Testis (tissue), 3 donors: ENCODE measurements around the gene CLSTN1. TPM values are rescaled to one million over a fixed set of nuclear protein-coding genes. Genes with fewer than 3 reads are reported as not detected.
A peak's percentile ranks its signal among the peaks of the same experiment; 100 is the strongest.
"Not testable (repeated sequence)": the region's sequence is repeated elsewhere in the genome, so short reads cannot be mapped to it uniquely, and the experiment has no call there.

Source experiments
- DNase-seq: peaks from one replicate; pipeline ENCODE4 v3.0.0-alpha.2; 2019
- H3K27ac ChIP-seq, 2 donors: fragments of 200-600 bp; sonication (generic); one replicate each; pipeline ENCODE4 v1.5.1; 2019
- H3K27me3 ChIP-seq: fragments of 200-600 bp; sonication (generic); one replicate; pipeline ENCODE4 v1.5.1; 2019
- H3K36me3 ChIP-seq: fragments of 200-600 bp; sonication (generic); one replicate; pipeline ENCODE4 v1.5.1; 2017; ENCODE audit warnings: low read depth; ENCODE audit errors: missing control alignments
- H3K4me1 ChIP-seq: fragments of 200-600 bp; sonication (generic); one replicate; pipeline ENCODE4 v1.5.1; 2019
- H3K4me3 ChIP-seq, 2 donors: fragments of 200-600 bp; sonication (generic); one replicate each; pipeline ENCODE4 v1.5.1; 2017 to 2019
- H3K9me3 ChIP-seq: fragments of 200-600 bp; sonication (generic); one replicate; pipeline ENCODE4 v1.5.1; 2017
- POLR2A ChIP-seq: fragments of 450-650 bp; IDR thresholded peaks from one replicate; pipeline ENCODE4 v1.6.1; 2017; ENCODE audit warnings: antibody characterized with exemption, mild to moderate bottlenecking, moderate library complexity
- WGBS, 2 donors: methylation state at CpG; one replicate each; pipeline ENCODE4 v1.1.5; 2018; 5-methylcytosine and 5-hydroxymethylcytosine counted together
- intact Hi-C: fragments of 100-400 bp; cut with DNase I; formaldehyde crosslinking; loops from one replicate; pipeline ENCODE4 v1.15.1; 2023; ENCODE audit warnings: low total_unique reads
- polyA plus RNA-seq: library from polyadenylated mRNA; stranded (reverse); fragments of 350-450 nt; fragmentation: Illumina TruSeq; extraction: RNeasy Lipid Tissue Mini Kit (QIAGEN cat#74804); gene quantifications from one replicate; pipeline ENCODE4 v1.2.3, GENCODE V29; 2014; ENCODE audit warnings: low read depth, low replicate concordance; ENCODE audit not compliant: insufficient read depth
- total RNA-seq, 2 donors: library from RNA; depleted of rRNA; stranded (reverse); fragments of >200 nt; gene quantifications; one replicate each; pipeline ENCODE4 v1.2.3, GENCODE V29; 2016
- TF ChIP-seq, protein P1 (sequence below), 3 experiments: fragments of 450-650 bp in 2 of 3; fragments of 200-600 bp in 1 of 3; sonication (generic) in 1 of 3; IDR thresholded peaks; one replicate each; pipeline ENCODE4 v1.5.1; 2016 to 2019; ENCODE audit warnings: antibody characterized with exemption in 3 of 3, mild to moderate bottlenecking in 2 of 3, moderate library complexity in 1 of 3

The CLSTN1 gene
- total and polyA plus RNA-seq, 3 donors from 2014 or later = 52.6 to 70.2 (median 60.4) TPM

DNA sequence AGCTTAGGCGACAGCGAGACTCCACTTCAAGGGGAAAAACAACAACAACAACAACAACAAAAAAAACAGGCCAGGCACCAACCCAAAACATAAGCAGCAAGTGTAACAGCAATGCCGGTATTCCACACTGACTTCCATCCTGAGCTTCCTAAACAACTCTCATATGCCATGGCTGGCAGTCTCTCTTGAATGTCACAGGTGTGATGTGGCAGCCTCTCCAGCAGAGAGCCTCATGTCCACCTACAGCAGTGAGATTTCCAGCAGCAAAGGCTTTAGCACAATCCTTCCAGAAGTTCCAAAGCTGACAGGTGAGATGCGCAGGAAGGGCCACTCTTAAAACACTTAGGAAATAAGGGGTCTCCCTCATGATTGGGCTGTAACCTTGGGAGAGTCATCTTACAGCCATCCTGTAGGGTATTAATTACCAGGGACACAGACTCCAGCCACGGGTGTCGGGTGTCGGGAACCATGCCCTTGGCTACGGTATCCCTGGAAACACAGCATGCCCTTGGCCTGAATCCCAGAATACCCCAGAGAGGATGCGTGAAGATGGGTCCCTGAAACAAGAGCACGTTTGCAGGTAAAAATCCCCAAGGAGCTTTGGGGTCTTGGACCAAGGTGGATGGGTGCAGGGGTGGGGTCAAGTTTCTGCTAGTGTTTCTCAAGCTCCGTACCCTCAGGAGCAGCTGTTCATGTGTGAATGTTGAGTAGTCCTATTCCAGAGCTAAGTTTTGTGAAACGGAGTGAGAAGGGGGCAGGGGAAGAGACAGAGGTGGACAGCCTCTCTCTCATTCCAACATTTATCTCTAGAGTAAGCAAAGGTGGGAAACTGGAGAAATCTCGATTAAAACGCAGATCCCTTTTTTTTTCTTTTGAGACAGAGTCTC lies 31.4 kb downstream of the CLSTN1 start:
- 56 to 69% methylated on average over 10 to 14 of the region's 14 CpGs for WGBS, 2 donors
- Histone ChIP-seq H3K36me3 (no peaks in the 10 kb centered on the region), H3K4me3 (no peak overlapping the region), H3K27me3 (no peaks in the 10 kb centered on the region), H3K9me3 (no peaks in the 10 kb centered on the region), H3K4me1 (peaks cover 7% of the 10 kb centered on the region), H3K27ac (no peak overlapping the region)
- intact Hi-C loops = no loop called here
- TF ChIP-seq, protein P1, sequence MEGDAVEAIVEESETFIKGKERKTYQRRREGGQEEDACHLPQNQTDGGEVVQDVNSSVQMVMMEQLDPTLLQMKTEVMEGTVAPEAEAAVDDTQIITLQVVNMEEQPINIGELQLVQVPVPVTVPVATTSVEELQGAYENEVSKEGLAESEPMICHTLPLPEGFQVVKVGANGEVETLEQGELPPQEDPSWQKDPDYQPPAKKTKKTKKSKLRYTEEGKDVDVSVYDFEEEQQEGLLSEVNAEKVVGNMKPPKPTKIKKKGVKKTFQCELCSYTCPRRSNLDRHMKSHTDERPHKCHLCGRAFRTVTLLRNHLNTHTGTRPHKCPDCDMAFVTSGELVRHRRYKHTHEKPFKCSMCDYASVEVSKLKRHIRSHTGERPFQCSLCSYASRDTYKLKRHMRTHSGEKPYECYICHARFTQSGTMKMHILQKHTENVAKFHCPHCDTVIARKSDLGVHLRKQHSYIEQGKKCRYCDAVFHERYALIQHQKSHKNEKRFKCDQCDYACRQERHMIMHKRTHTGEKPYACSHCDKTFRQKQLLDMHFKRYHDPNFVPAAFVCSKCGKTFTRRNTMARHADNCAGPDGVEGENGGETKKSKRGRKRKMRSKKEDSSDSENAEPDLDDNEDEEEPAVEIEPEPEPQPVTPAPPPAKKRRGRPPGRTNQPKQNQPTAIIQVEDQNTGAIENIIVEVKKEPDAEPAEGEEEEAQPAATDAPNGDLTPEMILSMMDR (IDR thresholded peaks at IDR 0.05) = no peak
- TF ChIP-seq POLR2A = no peak
- no peak for DNase-seq

DNA sequence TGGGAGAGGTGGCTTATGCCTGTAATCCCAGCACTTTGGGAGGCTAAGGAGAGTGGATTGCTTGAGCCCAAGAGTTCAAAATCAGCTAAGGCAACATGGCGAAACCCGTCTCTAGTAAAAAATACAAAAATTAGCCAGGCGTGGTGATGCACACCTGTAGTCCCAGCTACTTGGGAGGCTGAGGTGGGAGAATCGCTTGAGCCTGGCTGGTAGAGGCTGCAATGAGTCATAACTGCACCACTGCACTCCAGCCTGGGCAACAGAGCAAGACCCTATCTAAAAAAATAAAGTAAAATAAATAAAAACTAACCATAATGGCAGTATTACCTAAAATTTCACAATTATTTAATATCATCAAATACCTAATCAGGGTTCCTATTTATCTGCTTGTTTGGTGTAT lies 34.1 kb downstream of the CLSTN1 start:
- not testable (repeated sequence) for H3K9me3 ChIP-seq, H3K4me3 ChIP-seq, H3K27me3 ChIP-seq, H3K27ac ChIP-seq, H3K4me1 ChIP-seq, DNase-seq, H3K36me3 ChIP-seq
- intact Hi-C loops = loop anchor here (10.0 kb wide), 1 partner anchor 75 kb away; no protein-coding TSS in a partner anchor
- 93 to 100% methylated on average over 4 of the region's 4 CpGs for WGBS, 2 donors

DNA sequence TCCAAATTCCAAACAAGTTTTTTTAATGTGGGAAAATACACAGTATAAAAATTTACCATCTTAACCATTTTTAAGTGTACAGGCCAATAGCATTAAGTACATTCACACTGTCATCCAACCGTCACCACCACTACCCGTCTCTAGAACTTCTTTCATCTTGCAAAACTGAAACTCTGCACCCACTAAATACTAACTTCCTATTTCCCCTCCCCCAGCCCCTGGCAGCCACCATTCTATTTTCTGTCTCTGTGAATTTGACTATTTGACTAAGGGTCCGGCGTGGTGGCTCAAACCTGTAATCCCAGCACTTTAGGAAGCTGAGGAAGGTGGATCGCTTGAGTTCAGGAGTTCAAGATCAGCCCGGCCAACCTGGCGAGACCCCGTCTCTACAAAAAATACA lies 36.1 kb downstream of the CLSTN1 start:
- no peak for TF ChIP-seq POLR2A
- TF ChIP-seq, protein P1 (IDR thresholded peaks at IDR 0.05) = no peak
- WGBS, 2 donors = 85 to 95% methylated on average over 8 of the region's 8 CpGs

DNA sequence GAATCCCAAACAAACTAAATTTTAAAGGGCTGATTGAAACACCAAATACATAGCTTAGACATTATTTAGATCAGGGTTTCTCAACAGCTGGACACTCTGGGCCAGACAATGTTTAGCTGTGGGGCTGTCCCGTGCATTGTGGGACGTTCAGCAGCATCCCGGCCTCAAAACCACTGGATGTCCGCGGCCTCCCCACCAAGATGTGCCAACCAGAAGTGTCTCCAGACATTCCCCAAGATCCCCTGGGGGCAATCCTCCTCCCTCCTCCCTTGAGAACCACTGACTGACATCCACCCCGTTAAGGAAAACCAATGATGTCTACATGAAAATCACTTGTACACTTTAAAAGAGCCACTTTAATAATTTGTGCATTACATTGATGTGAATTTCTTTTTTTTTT lies 38.4 kb downstream of the CLSTN1 start:
- H3K27ac ChIP-seq = no peak overlapping the region
- intact Hi-C loops = loop anchor here (10.0 kb wide), 1 partner anchor 79 kb away; no protein-coding TSS in a partner anchor
- H3K9me3 ChIP-seq = no peaks in the 10 kb centered on the region
- no peak for DNase-seq
- no peaks in the 10 kb centered on the region for H3K36me3 ChIP-seq
- no peaks in the 10 kb centered on the region for H3K27me3 ChIP-seq
- H3K4me3 ChIP-seq = no peak overlapping the region
- no peaks in the 10 kb centered on the region for H3K4me1 ChIP-seq
- 82 to 83% methylated on average over 6 of the region's 6 CpGs for WGBS, 2 donors
- TF ChIP-seq POLR2A = no peak
- TF ChIP-seq, protein P1 (IDR thresholded peaks at IDR 0.05) = no peak

More for the DNA sequence above, 36.1 kb downstream of the CLSTN1 start:
- Histone ChIP-seq H3K4me1 (peaks cover 3% of the 10 kb centered on the region), H3K27me3 (no peaks in the 10 kb centered on the region), H3K27ac (no peak overlapping the region), H3K36me3 (no peaks in the 10 kb centered on the region), H3K4me3 (no peak overlapping the region), H3K9me3 (no peaks in the 10 kb centered on the region)
- no peak for DNase-seq
- intact Hi-C loops = loop anchor here (10.0 kb wide), 1 partner anchor 77 kb away; no protein-coding TSS in a partner anchor

DNA sequence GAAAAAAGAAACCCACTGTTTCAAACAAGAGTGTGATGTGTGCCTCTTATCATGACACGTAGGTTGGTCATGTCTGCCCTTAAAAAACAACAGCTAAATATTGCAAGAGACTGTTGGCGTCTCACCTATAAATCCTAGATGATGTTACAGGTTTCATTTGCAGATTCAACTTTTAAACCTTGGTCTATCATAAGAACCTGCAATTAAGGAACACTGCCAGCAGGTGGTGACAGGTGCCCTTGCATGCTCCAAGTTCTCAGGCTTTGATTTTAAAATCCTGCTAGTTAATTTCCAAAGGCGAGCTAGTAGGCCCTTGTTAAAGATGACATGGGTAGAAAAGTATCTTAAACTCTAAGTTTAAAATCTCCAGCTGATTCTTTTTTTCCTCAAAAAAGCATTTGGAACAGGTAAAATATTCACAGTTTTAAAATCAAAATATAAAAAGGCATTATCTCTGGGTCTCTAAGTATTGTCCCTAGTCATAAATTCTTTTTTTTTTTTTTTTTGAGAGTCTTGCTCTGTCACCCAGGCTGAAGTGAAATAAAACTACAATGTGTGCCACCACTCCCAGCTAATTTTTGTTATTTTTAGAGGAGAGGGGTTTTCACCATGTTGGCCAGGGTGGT lies 39.1 kb downstream of the CLSTN1 start:
- Histone ChIP-seq H3K9me3 (no peaks in the 10 kb centered on the region), H3K4me1 (no peaks in the 10 kb centered on the region), H3K27me3 (no peaks in the 10 kb centered on the region), H3K4me3 (no peak overlapping the region), H3K27ac (no peak overlapping the region), H3K36me3 (no peaks in the 10 kb centered on the region)
- intact Hi-C loops = loop anchor here (10.0 kb wide), 1 partner anchor 80 kb away; no protein-coding TSS in a partner anchor
- WGBS, 2 donors = 75 to 86% methylated on average over 3 of the region's 3 CpGs
- TF ChIP-seq, protein P1 (IDR thresholded peaks at IDR 0.05) = peak; percentile 40 to 55 (median 54)
- no peak for TF ChIP-seq POLR2A
- peak; percentile 63 for DNase-seq
